CD4-positive, alpha-beta T cell (primary cell): Measurements from ENCODE around the gene PPP1R13B. TPM values are rescaled to one million over a fixed set of nuclear protein-coding genes. Genes with fewer than 3 reads are reported as not detected.

Experiments used
- ATAC-seq: fragments of 200-7000 bp; cut with Tn5 transposase; one replicate; pipeline ENCODE4 v1.10.0; 2022; ENCODE audit warnings: mild to moderate bottlenecking; ENCODE audit not compliant: poor library complexity
- CTCF ChIA-PET: fragments of 350-600 bp; sonication (Branson Sonifier 250); formaldehyde crosslinking; loops from one replicate; lab custom pipeline; 2021; ENCODE audit warnings: antibody characterized with exemption, inconsistent platforms; lab: Charles Lee
- POLR2A ChIA-PET: fragments of 350-600 bp; sonication (Branson Sonifier 250); formaldehyde crosslinking; loops from one replicate; lab custom pipeline; 2021; ENCODE audit warnings: antibody characterized with exemption, inconsistent platforms; lab: Charles Lee
- DNase-seq, 14 experiments: peaks; one replicate each; pipeline ENCODE4 v3.0.0-alpha.2; 2013 to 2020; ENCODE audit warnings: mixed read lengths in 2 of 14
- H3K27ac ChIP-seq, 2 donors: one replicate each; pipeline versions ENCODE4 v1.5.1 to v1.7.0; 2013; ENCODE audit warnings: low read length in 2 of 2, low read depth in 1 of 2, mild to moderate bottlenecking in 1 of 2
- H3K27me3 ChIP-seq, 2 experiments: 1 replicate in 1 of 2; 2 replicates in 1 of 2; pipeline versions ENCODE4 v1.6.1 to v1.7.0; 2013; ENCODE audit warnings: low read length in 2 of 2, control low read depth in 1 of 2, mild to moderate bottlenecking in 1 of 2, moderate library complexity in 1 of 2; ENCODE audit not compliant: insufficient read depth in 2 of 2, control insufficient read depth in 1 of 2
- H3K36me3 ChIP-seq: one replicate; pipeline ENCODE4 v1.6.1; 2013; ENCODE audit warnings: low read length, control low read depth; ENCODE audit not compliant: insufficient read depth
- H3K4me1 ChIP-seq: one replicate; pipeline ENCODE4 v1.6.1; 2013; ENCODE audit warnings: low read length, control low read depth; ENCODE audit not compliant: insufficient read depth
- H3K4me3 ChIP-seq: one replicate; pipeline ENCODE4 v1.5.1; 2013; ENCODE audit warnings: mild to moderate bottlenecking, low read length, moderate library complexity
- H3K9me3 ChIP-seq, 2 experiments: 1 replicate in 1 of 2; 2 replicates in 1 of 2; pipeline versions ENCODE4 v1.6.1 to v1.7.0; 2013; ENCODE audit warnings: low read length in 2 of 2, mild to moderate bottlenecking in 2 of 2, control low read depth in 1 of 2, moderate library complexity in 1 of 2; ENCODE audit not compliant: control insufficient read depth in 1 of 2, insufficient read depth in 1 of 2
- H3K27ac Mint-ChIP-seq: one replicate; pipeline ENCODE4 v1.8.0; 2020; ENCODE audit warnings: mixed read lengths
- H3K27me3 Mint-ChIP-seq: one replicate; pipeline ENCODE4 v1.8.0; 2021; ENCODE audit warnings: mixed read lengths
- H3K36me3 Mint-ChIP-seq: one replicate; pipeline ENCODE4 v1.8.0; 2021; ENCODE audit warnings: low read depth, mixed read lengths
- H3K4me1 Mint-ChIP-seq: one replicate; pipeline ENCODE4 v1.8.0; 2021; ENCODE audit warnings: low read depth, mixed read lengths
- H3K4me3 Mint-ChIP-seq: one replicate; pipeline ENCODE4 v1.8.0; 2020; ENCODE audit warnings: mild to moderate bottlenecking, mixed read lengths
- H3K9me3 Mint-ChIP-seq: one replicate; pipeline ENCODE4 v1.8.0; 2020; ENCODE audit warnings: mixed read lengths
- CTCF ChIP-seq: fragments of 200-600 bp; IDR thresholded peaks from one replicate; pipeline ENCODE4 v1.8.0; 2022; ENCODE audit warnings: antibody characterized with exemption, mild to moderate bottlenecking
- intact Hi-C, 2 experiments: fragments of 100-400 bp; cut with DNase I in 1 of 2; cut with micrococcal nuclease in 1 of 2; formaldehyde crosslinking; loops; one replicate each; pipeline versions ENCODE4 v1.15.1 to v1.9.0; 2023 to 2025; cut with DNase I, micrococcal nuclease
- total RNA-seq, 174 experiments: library from RNA in 2 of 174; stranded (reverse) in 2 of 174; gene quantifications; one replicate each; pipeline ENCODE4 v1.2.3 and lab custom pipeline; 2021 to 2026

Gene PPP1R13B
- total RNA-seq, 2 experiments from 2014 or later, result 14.3 to 14.4 TPM

DNA sequence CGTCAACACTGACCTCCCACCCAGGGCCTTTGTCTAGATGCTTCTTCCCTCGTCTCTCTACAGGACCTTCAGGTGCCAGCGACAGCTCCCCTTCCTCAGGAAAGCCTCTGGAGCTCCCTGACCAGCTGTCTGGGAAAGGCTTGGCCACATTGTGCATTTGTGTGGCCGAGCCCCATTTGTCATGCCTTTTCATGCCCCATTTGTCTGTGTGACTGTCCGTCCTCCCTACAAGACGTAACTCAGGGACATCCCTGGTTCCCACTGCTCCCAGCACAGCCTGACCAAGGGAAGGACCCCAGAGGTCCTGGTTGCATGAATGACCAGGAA, 107.9 kb downstream of the PPP1R13B start:
- ATAC-seq, result no peak

DNA sequence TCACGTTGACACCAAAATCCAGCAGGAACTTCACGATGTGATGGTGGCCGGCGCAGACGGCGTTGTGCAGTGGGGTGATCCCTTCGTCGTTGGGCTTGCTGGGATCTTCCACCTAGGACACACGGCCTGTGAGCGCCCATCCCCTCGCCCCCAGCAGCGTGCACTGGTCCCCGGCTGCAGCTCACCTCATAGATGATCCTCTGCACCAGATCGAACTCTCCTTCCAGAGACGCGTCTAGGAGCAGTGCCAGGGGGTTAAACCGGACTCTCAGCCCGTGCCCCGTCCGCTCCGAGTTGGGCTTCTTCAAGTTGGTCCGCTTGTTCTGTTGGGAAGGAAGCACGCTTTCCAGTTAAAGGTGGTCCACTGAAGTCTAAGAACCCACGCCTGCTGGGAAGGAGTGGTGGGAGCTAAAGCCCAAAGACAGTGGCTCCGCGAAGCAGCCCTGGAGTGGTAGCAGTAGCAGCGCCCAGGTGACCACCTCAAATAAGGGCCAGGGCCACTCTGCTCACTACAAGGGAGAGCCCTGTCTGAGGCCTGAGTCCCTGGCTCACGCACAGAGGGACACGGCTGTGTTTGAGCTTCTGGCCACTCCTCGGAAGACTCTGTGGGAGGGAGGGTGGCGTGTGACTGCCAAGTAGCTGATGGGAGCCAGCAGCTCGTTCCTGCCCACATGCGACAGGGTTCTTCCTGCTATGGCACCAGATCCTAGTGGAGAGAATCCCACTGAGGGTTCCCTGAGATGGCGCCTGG, 108.5 kb downstream of the PPP1R13B start:
- ATAC-seq (no peak), DNase-seq (no peak)
- Histone ChIP-seq H3K9me3 (no peaks in the 10 kb centered on the region), H3K36me3 (peaks cover 39% of the 10 kb centered on the region), H3K27ac (no peak overlapping the region), H3K27me3 (no peaks in the 10 kb centered on the region), H3K4me3 (no peak overlapping the region), H3K4me1 (no peaks in the 10 kb centered on the region)
- ChIA-PET POLR2A (no interaction called here), CTCF (no interaction called here)
- H3K4me3 Mint-ChIP-seq, result no peak overlapping the region
- no peak overlapping the region for H3K27ac Mint-ChIP-seq
- H3K4me1 Mint-ChIP-seq, result no peaks in the 10 kb centered on the region
- intact Hi-C loops, result no loop called here
- H3K9me3 Mint-ChIP-seq, result no peaks in the 10 kb centered on the region
- no peak for TF ChIP-seq CTCF
- peaks cover 49% of the 10 kb centered on the region for H3K36me3 Mint-ChIP-seq
- H3K27me3 Mint-ChIP-seq, result no peaks in the 10 kb centered on the region

More for the DNA sequence above, 107.9 kb downstream of the PPP1R13B start:
- H3K9me3 ChIP-seq, result no peaks in the 10 kb centered on the region
- no peak for DNase-seq
- ChIA-PET POLR2A (no interaction called here), CTCF (no interaction called here)
- Mint-ChIP-seq H3K27ac (no peak overlapping the region), H3K36me3 (peaks cover 52% of the 10 kb centered on the region), H3K9me3 (no peaks in the 10 kb centered on the region), H3K27me3 (no peaks in the 10 kb centered on the region), H3K4me1 (no peaks in the 10 kb centered on the region), H3K4me3 (no peak overlapping the region)
- no peak for TF ChIP-seq CTCF
- H3K36me3 ChIP-seq, result peaks cover 39% of the 10 kb centered on the region
- H3K4me3 ChIP-seq, result no peak overlapping the region
- H3K27me3 ChIP-seq, result no peaks in the 10 kb centered on the region
- H3K27ac ChIP-seq, result no peak overlapping the region
- intact Hi-C loops, result no loop called here
- no peaks in the 10 kb centered on the region for H3K4me1 ChIP-seq

- no peak for TF ChIP-seq CTCF
- Mint-ChIP-seq H3K4me3 (no peak overlapping the region), H3K4me1 (no peaks in the 10 kb centered on the region), H3K27ac (no peak overlapping the region), H3K27me3 (no peaks in the 10 kb centered on the region), H3K36me3 (peaks cover 51% of the 10 kb centered on the region), H3K9me3 (no peaks in the 10 kb centered on the region)
- CTCF ChIA-PET, result no interaction called here
- intact Hi-C loops, result no loop called here
- Histone ChIP-seq H3K27ac (no peak overlapping the region), H3K27me3 (no peaks in the 10 kb centered on the region), H3K4me3 (no peak overlapping the region), H3K9me3 (no peaks in the 10 kb centered on the region), H3K36me3 (peaks cover 38% of the 10 kb centered on the region), H3K4me1 (no peaks in the 10 kb centered on the region)
- DNase-seq (no peak), ATAC-seq (no peak)
- POLR2A ChIA-PET, result no interaction called here
These were observed 109.2 kb downstream of the PPP1R13B start for GRCh38 chr14:103738166-103738565.
